Activated CD4-positive, alpha-beta T cell treated with anti-CD3 and anti-CD28 coated beads, Interleukin-2, amount 10 ng/mL, durations not matched to agents 7 days and 5 days (primary cell): ENCODE results near the gene TENT5C. TPM values are rescaled to one million over a fixed set of nuclear protein-coding genes. Genes with fewer than 3 reads are reported as not detected.

Experiments
- CTCF ChIA-PET: fragments of 350-600 bp; sonication (Branson Sonifier 250); formaldehyde crosslinking; loops from one replicate; lab custom pipeline; 2021; ENCODE audit warnings: antibody characterized with exemption; lab: Charles Lee
- POLR2A ChIA-PET: fragments of 350-600 bp; sonication (Branson Sonifier 250); formaldehyde crosslinking; loops from one replicate; lab custom pipeline; 2021; ENCODE audit warnings: antibody characterized with exemption; lab: Charles Lee
- DNase-seq: peaks from one replicate; pipeline ENCODE4 v3.0.0-alpha.2; 2020
- H3K27ac Mint-ChIP-seq: one replicate; pipeline ENCODE4 v1.8.0; 2021; ENCODE audit warnings: mild to moderate bottlenecking, moderate library complexity, mixed read lengths
- H3K27me3 Mint-ChIP-seq: one replicate; pipeline ENCODE4 v1.8.0; 2021; ENCODE audit warnings: mixed read lengths
- H3K36me3 Mint-ChIP-seq: one replicate; pipeline ENCODE4 v1.8.0; 2021; ENCODE audit warnings: low read depth, mixed read lengths
- H3K4me1 Mint-ChIP-seq: one replicate; pipeline ENCODE4 v1.8.0; 2021; ENCODE audit warnings: mixed read lengths
- H3K4me3 Mint-ChIP-seq: one replicate; pipeline ENCODE4 v1.8.0; 2021; ENCODE audit warnings: mild to moderate bottlenecking, moderate library complexity, mixed read lengths
- H3K9me3 Mint-ChIP-seq: one replicate; pipeline ENCODE4 v1.8.0; 2021; ENCODE audit warnings: mixed read lengths
- total RNA-seq, 2 experiments: library from RNA; stranded (reverse); gene quantifications; one replicate each; pipeline ENCODE4 v1.2.3, GENCODE V29; 2021

TENT5C gene
- total RNA-seq, 2 experiments from 2014 or later: 13.3 to 13.7 TPM

GRCh38 chr1:117586337-117586736 lies 19.5 kb upstream of the TENT5C start:
- peaks cover 2% of the 10 kb centered on the region for H3K27me3 Mint-ChIP-seq
- H3K27ac Mint-ChIP-seq: no peak overlapping the region
- CTCF ChIA-PET: interaction anchor here (1.2 to 1.3 kb wide), 2 partner anchors 13 to 41 kb away, joined by 3 to 4 read pairs; no protein-coding TSS in a partner anchor
- POLR2A ChIA-PET: no interaction called here
- H3K4me1 Mint-ChIP-seq: no peaks in the 10 kb centered on the region
- no peaks in the 10 kb centered on the region for H3K9me3 Mint-ChIP-seq
- no peak overlapping the region for H3K4me3 Mint-ChIP-seq
- no peak for DNase-seq
- no peaks in the 10 kb centered on the region for H3K36me3 Mint-ChIP-seq

GRCh38 chr1:117586747-117587498 lies 18.9 kb upstream of the TENT5C start:
- POLR2A ChIA-PET: no interaction called here
- no peak overlapping the region for H3K4me3 Mint-ChIP-seq
- no peaks in the 10 kb centered on the region for H3K4me1 Mint-ChIP-seq
- H3K36me3 Mint-ChIP-seq: no peaks in the 10 kb centered on the region
- no peak overlapping the region for H3K27ac Mint-ChIP-seq
- no peaks in the 10 kb centered on the region for H3K9me3 Mint-ChIP-seq
- peaks cover 2% of the 10 kb centered on the region for H3K27me3 Mint-ChIP-seq
- CTCF ChIA-PET: interaction anchor here (1.3 kb wide), 1 partner anchor 41 kb away, joined by 4 read pairs; no protein-coding TSS in a partner anchor
- no peak for DNase-seq

- Mint-ChIP-seq H3K4me1 (no peaks in the 10 kb centered on the region), H3K9me3 (no peaks in the 10 kb centered on the region), H3K4me3 (no peak overlapping the region), H3K27ac (no peak overlapping the region), H3K27me3 (peaks cover 2% of the 10 kb centered on the region), H3K36me3 (no peaks in the 10 kb centered on the region)
- CTCF ChIA-PET: interaction anchor here (1.0 to 1.9 kb wide), 3 partner anchors 8 to 203 kb away, joined by 3 to 5 read pairs (median 4); no protein-coding TSS in a partner anchor
- POLR2A ChIA-PET: no interaction called here
- DNase-seq: no peak
Measured at GRCh38 chr1:117587499-117588356, 18.1 kb upstream of the TENT5C start.

- Mint-ChIP-seq H3K4me1 (no peaks in the 10 kb centered on the region), H3K9me3 (no peaks in the 10 kb centered on the region), H3K4me3 (no peak overlapping the region), H3K27me3 (peaks cover 2% of the 10 kb centered on the region), H3K27ac (no peak overlapping the region), H3K36me3 (no peaks in the 10 kb centered on the region)
- ChIA-PET CTCF (interaction anchor here (1.9 kb wide), 1 partner anchor 22 kb away, joined by 5 read pairs; no protein-coding TSS in a partner anchor), POLR2A (no interaction called here)
- no peak for DNase-seq
Measured at GRCh38 chr1:117589544-117589943, 16.3 kb upstream of the TENT5C start.

- ChIA-PET CTCF (interaction anchor here (1.0 to 1.4 kb wide), 3 partner anchors 8 to 54 kb away, joined by 3 read pairs; no protein-coding TSS in a partner anchor), POLR2A (no interaction called here)
- no peaks in the 10 kb centered on the region for H3K4me1 Mint-ChIP-seq
- no peak for DNase-seq
- H3K27me3 Mint-ChIP-seq: peaks cover 2% of the 10 kb centered on the region
- H3K36me3 Mint-ChIP-seq: no peaks in the 10 kb centered on the region
- H3K4me3 Mint-ChIP-seq: no peak overlapping the region
- no peak overlapping the region for H3K27ac Mint-ChIP-seq
- H3K9me3 Mint-ChIP-seq: no peaks in the 10 kb centered on the region
Measured at GRCh38 chr1:117590273-117590925, 15.4 kb upstream of the TENT5C start.

- H3K4me1 Mint-ChIP-seq: no peaks in the 10 kb centered on the region
- no peak overlapping the region for H3K27ac Mint-ChIP-seq
- CTCF ChIA-PET: interaction anchor here (1.0 to 1.4 kb wide), 5 partner anchors 9 to 68 kb away, joined by 3 to 5 read pairs (median 3); no protein-coding TSS in a partner anchor
- no peak overlapping the region for H3K4me3 Mint-ChIP-seq
- DNase-seq: no peak
- H3K9me3 Mint-ChIP-seq: no peaks in the 10 kb centered on the region
- H3K27me3 Mint-ChIP-seq: peaks cover 2% of the 10 kb centered on the region
- H3K36me3 Mint-ChIP-seq: no peaks in the 10 kb centered on the region
- POLR2A ChIA-PET: no interaction called here
Measured at GRCh38 chr1:117591252-117591651, 14.6 kb upstream of the TENT5C start.

- ChIA-PET CTCF (interaction anchor here (1.4 to 1.5 kb wide), 2 partner anchors 15 to 67 kb away, joined by 4 to 5 read pairs; no protein-coding TSS in a partner anchor), POLR2A (no interaction called here)
- DNase-seq: no peak
- Mint-ChIP-seq H3K27me3 (peaks cover 2% of the 10 kb centered on the region), H3K27ac (no peak overlapping the region), H3K4me3 (no peak overlapping the region), H3K36me3 (no peaks in the 10 kb centered on the region), H3K9me3 (no peaks in the 10 kb centered on the region), H3K4me1 (no peaks in the 10 kb centered on the region)
Measured at GRCh38 chr1:117592155-117592554, 13.7 kb upstream of the TENT5C start.

- no peaks in the 10 kb centered on the region for H3K36me3 Mint-ChIP-seq
- CTCF ChIA-PET: interaction anchor here (0.6 to 1.2 kb wide), 4 partner anchors 12 to 19 kb away, joined by 3 to 4 read pairs (median 3); no protein-coding TSS in a partner anchor
- no peaks in the 10 kb centered on the region for H3K9me3 Mint-ChIP-seq
- H3K27ac Mint-ChIP-seq: no peak overlapping the region
- no peak overlapping the region for H3K4me3 Mint-ChIP-seq
- no peaks in the 10 kb centered on the region for H3K4me1 Mint-ChIP-seq
- no peak for DNase-seq
- peaks cover 1% of the 10 kb centered on the region for H3K27me3 Mint-ChIP-seq
- POLR2A ChIA-PET: no interaction called here
Measured at GRCh38 chr1:117594261-117594990, 11.4 kb upstream of the TENT5C start.

GRCh38 chr1:117596023-117596720 lies 9.7 kb upstream of the TENT5C start:
- Mint-ChIP-seq H3K27ac (no peak overlapping the region), H3K36me3 (no peaks in the 10 kb centered on the region), H3K27me3 (peaks cover 5% of the 10 kb centered on the region), H3K4me3 (no peak overlapping the region), H3K4me1 (no peaks in the 10 kb centered on the region), H3K9me3 (no peaks in the 10 kb centered on the region)
- no peak for DNase-seq
- CTCF ChIA-PET: interaction anchor here (0.9 kb wide), 1 partner anchor 16 kb away, joined by 3 read pairs; no protein-coding TSS in a partner anchor
- POLR2A ChIA-PET: no interaction called here

GRCh38 chr1:117598489-117598888 lies 7.4 kb upstream of the TENT5C start:
- ChIA-PET CTCF (no interaction called here), POLR2A (no interaction called here)
- Mint-ChIP-seq H3K4me1 (no peaks in the 10 kb centered on the region), H3K4me3 (no peak overlapping the region), H3K27ac (no peak overlapping the region), H3K36me3 (no peaks in the 10 kb centered on the region), H3K27me3 (peaks cover 16% of the 10 kb centered on the region), H3K9me3 (no peaks in the 10 kb centered on the region)
- DNase-seq: no peak
